Retinal pigment epithelial cell (primary cell): ENCODE measurements around the gene UNC13B.
"Not testable (repeated sequence)": the region's sequence is repeated elsewhere in the genome, so short reads cannot be mapped to it uniquely, and the experiment has no call there.

ENCODE experiments used
- DNase-seq: peaks from one replicate; pipeline ENCODE4 v3.0.0-alpha.2; 2010; ENCODE audit warnings: low read depth
- H3K4me3 ChIP-seq: 2 replicates; pipeline ENCODE4 v1.5.1; 2011; ENCODE audit warnings: mild to moderate bottlenecking, low read length, control low read depth, moderate library complexity
- TF ChIP-seq, protein P1 (sequence below): conservative IDR thresholded peaks from 2 replicates; pipeline ENCODE4 v1.5.1; 2011; ENCODE audit warnings: low read depth, low read length, control low read depth, inconsistent platforms

Gene UNC13B

DNA sequence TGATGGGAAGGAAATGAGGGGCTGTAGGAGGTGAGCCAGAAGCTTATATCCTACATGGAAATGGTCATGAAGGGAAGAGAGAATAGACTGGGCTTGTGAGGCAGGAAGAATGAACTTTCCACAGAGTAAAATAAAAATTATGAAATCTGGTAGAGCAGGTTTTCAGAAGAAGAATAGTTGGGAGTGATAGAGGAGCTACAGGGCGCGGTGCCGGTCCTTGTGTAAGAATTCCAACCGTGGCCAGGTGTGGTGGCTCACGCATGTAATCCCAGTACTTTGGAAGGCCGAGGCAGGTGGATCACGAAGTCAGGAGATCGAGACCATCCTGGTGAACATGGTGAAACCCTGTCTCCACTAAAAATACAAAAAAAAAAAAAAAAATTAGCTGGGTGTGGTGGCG lies 8.9 kb upstream of the UNC13B start:
- TF ChIP-seq, protein P1, sequence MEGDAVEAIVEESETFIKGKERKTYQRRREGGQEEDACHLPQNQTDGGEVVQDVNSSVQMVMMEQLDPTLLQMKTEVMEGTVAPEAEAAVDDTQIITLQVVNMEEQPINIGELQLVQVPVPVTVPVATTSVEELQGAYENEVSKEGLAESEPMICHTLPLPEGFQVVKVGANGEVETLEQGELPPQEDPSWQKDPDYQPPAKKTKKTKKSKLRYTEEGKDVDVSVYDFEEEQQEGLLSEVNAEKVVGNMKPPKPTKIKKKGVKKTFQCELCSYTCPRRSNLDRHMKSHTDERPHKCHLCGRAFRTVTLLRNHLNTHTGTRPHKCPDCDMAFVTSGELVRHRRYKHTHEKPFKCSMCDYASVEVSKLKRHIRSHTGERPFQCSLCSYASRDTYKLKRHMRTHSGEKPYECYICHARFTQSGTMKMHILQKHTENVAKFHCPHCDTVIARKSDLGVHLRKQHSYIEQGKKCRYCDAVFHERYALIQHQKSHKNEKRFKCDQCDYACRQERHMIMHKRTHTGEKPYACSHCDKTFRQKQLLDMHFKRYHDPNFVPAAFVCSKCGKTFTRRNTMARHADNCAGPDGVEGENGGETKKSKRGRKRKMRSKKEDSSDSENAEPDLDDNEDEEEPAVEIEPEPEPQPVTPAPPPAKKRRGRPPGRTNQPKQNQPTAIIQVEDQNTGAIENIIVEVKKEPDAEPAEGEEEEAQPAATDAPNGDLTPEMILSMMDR, result no peak
- DNase-seq, result no peak
- H3K4me3 ChIP-seq, result no peak overlapping the region

GRCh38 chr9:35156781-35157180 lies 5.0 kb upstream of the UNC13B start:
- TF ChIP-seq, protein P1, result no peak
- DNase-seq, result no peak
- H3K4me3 ChIP-seq, result no peak overlapping the region

- H3K4me3 ChIP-seq, result not testable (repeated sequence)
Observed at GRCh38 chr9:35157836-35158235, 4.0 kb upstream of the UNC13B start.

GRCh38 chr9:35158501-35159280 lies 3.1 kb upstream of the UNC13B start:
- TF ChIP-seq, protein P1, result no peak
- DNase-seq, result no peak
- no peak overlapping the region for H3K4me3 ChIP-seq

More at GRCh38 chr9:35157836-35158235, 4.0 kb upstream of the UNC13B start:
- not testable (repeated sequence) for DNase-seq

- TF ChIP-seq, protein P1, result no peak
- H3K4me3 ChIP-seq, result peak overlapping the region; percentile 66
- peak; percentile 64 for DNase-seq
Observed at GRCh38 chr9:35162605-35163315, 951 bp downstream of the UNC13B start.

DNA sequence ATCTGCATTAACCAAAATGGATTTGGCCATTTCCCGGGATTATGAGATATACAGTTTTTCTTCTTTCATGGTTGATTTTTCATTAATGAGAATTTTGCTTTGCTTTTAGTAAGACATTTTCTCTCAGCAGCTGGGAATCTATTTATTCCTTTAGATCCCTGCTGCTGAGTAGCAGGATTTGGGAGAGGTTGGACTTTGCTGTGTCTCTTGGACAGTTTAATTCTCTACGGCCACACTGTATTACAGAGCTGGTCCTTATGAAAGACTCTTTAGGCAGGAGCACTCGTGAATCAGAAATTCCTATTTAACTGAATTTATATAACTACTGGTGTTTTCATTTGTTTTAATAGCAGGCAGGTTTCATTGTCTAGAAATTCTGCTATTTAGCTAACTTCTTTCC lies 1.6 kb downstream of the UNC13B start:
- peak overlapping the region; percentile 12 for H3K4me3 ChIP-seq
- TF ChIP-seq, protein P1, result no peak
- no peak for DNase-seq

- TF ChIP-seq, protein P1, result no peak
- DNase-seq, result peak; percentile 43
Observed at GRCh38 chr9:35164711-35165110, 2.9 kb downstream of the UNC13B start.

DNA sequence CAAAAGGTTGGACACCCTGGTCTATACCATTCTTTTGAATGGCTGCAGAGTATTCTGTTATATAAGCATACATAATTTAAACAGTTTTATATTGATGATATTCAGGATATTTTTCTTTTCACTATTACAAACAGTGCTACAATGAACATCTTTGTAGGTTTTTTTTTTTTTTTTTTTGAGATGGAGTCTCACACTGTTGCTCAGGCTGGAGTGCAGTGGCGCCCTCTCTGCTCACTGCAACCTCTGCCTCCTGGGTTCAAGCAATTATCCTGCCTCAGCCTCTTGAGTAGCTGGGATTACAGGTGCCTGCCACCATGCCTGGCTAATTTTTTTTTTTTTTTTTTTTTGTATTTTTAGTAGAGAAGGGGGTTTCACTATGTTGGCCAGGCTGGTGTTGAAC lies 5.6 kb downstream of the UNC13B start:
- not testable (repeated sequence) for H3K4me3 ChIP-seq, DNase-seq

More at GRCh38 chr9:35164711-35165110, 2.9 kb downstream of the UNC13B start:
- H3K4me3 ChIP-seq, result no peak overlapping the region
